Ishikawa (cell line): Measurements from ENCODE around the gene ZSCAN5B.
A peak's percentile ranks its signal among the peaks of the same experiment; 100 is the strongest.

Experiments
- CEBPB ChIP-seq: IDR thresholded peaks from 2 replicates; pipeline ENCODE4 v1.6.1; 2012
- EP300 ChIP-seq: IDR thresholded peaks from 2 replicates; pipeline ENCODE4 v1.6.1; 2012; ENCODE audit warnings: borderline replicate concordance
- FOXM1 ChIP-seq: IDR thresholded peaks from 2 replicates; pipeline ENCODE4 v1.6.1; 2012; ENCODE audit warnings: low read depth, borderline replicate concordance
- MAX ChIP-seq: IDR thresholded peaks from 2 replicates; pipeline ENCODE4 v1.6.1; 2012
- NFIC ChIP-seq: IDR thresholded peaks from 2 replicates; pipeline ENCODE4 v1.6.1; 2012
- YY1 ChIP-seq: IDR thresholded peaks from 2 replicates; pipeline ENCODE4 v1.6.1; 2012; ENCODE audit warnings: low read depth

GRCh38 chr19:56140583-56141416 is 56.8 kb downstream of the ZSCAN5B start, which contains the start of gene ZNF444:
- TF ChIP-seq FOXM1 (no peak), YY1 (peak; percentile 86), MAX (peak; percentile 60), EP300 (no peak), CEBPB (no peak), NFIC (peak; percentile 35; the same call in 1 of the 2 replicates)
